ENCODE results near the gene RNF114. TPM values are rescaled to one million over a fixed set of nuclear protein-coding genes. Genes with fewer than 3 reads are reported as not detected.

The RNF114 gene
- total RNA-seq, 6 experiments from 2014 or later, result 51.6 to 61.0 (median 56.1) TPM

- Mint-ChIP-seq H3K27me3 (ENCODE audit: insufficient read depth) (peaks cover 11% of the 10 kb centered on the region), H3K36me3 (ENCODE audit: low read depth) (peaks cover 2% of the 10 kb centered on the region; the same call in 1 of the 2 replicates), H3K27ac (no peak overlapping the region), H3K4me1 (ENCODE audit: low read depth) (peaks cover 26% of the 10 kb centered on the region), H3K4me3 (no peak overlapping the region), H3K9me3 (no peaks in the 10 kb centered on the region)
- TF ChIP-seq CTCF (IDR thresholded peaks at IDR 0.05), result no peak
- no peak for DNase-seq
Measured at GRCh38 chr20:49978685-49979029, 42.5 kb downstream of the RNF114 start.

DNA sequence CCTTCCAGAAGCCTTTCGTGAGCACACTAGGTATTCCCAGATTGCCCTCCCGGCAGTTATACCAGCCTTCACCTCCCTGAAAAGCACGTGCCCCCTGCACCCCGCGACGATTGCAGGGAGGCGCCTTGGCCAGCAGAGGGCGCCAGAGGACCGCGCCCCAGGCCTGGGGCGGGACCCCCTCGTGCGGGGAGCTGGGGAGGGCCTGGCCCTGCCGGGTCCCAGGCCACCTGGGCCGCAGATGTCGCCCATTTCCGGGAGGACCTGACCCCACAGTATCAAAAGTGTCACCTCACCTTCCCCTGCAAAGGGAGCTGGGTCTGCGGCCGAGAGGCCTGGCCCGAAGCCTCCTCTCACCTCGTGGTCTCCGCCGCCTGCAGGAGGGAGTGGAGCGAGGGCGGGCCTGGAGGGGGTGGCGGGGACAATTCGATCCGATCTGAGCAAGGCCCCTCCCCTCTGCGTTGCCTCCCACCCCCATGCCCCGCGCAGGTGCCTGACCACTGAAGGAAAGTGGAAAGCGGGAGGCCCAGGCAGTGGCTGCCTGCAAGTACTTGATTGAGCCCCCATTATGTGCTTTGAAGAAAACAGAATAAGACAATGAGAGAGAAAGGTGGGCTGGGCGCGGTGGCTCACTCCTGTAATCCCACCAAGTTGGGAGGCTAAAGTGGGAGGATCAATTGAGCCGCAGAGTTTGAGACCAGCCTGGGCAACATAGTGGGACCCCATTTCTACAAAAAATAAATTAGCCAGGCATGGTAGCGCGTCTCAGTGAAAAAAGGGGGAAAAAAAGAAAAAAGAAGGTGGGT lies 43.0 kb downstream of the RNF114 start:
- peak; percentile 100 for TF ChIP-seq CTCF (IDR thresholded peaks at IDR 0.05)
- no peak overlapping the region for H3K27ac Mint-ChIP-seq
- no peak for DNase-seq
- no peaks in the 10 kb centered on the region for H3K9me3 Mint-ChIP-seq
- no peak overlapping the region for H3K4me3 Mint-ChIP-seq
- peaks cover 32% of the 10 kb centered on the region for H3K4me1 Mint-ChIP-seq (ENCODE audit: low read depth)
- peaks cover 8% of the 10 kb centered on the region for H3K36me3 Mint-ChIP-seq (ENCODE audit: low read depth)
- H3K27me3 Mint-ChIP-seq (ENCODE audit: insufficient read depth), result peaks cover 14% of the 10 kb centered on the region

DNA sequence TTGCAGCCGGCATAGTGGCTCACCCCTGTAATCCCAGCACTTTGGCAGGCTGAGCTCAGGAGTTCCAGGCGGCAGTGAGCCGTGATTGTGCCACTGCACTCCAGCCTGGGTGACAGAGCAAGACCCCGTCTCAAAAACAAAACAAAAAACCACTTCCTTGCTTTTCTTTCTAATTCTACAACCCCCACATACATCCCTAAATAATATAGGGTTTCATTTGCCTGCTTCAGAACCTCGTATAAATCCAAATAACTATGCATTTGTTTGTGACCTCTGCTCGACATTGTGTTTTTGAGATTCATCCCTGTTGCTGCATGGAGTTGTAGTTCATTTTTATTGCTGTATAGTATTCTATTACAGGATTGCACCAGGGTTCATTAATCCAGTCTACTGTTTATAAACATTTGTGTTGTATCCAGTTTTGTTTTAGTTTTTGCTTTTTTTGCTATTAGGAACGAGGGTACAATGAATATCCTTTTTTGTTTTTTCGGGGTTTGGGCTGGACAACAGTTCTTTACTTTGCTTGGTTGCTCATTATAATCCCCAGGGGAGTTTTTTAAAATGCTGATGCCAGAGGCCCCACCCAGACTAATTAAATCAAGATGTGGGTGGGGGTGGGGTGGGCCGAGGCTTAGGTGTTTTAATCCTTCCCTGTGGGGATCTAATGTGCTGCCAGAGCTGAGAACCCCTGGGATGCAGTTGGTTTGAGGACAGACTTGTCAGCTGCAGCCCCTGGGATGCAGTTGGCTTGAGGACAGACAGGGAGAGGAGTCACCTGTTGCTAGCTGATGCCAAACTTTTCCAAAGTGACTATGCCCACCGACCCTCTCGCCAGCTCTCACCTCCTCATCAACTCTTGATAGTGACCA lies 44.2 kb downstream of the RNF114 start:
- Mint-ChIP-seq H3K4me3 (no peak overlapping the region), H3K4me1 (ENCODE audit: low read depth) (peaks cover 43% of the 10 kb centered on the region), H3K27ac (no peak overlapping the region), H3K9me3 (no peaks in the 10 kb centered on the region), H3K36me3 (ENCODE audit: low read depth) (peaks cover 12% of the 10 kb centered on the region), H3K27me3 (ENCODE audit: insufficient read depth) (peaks cover 14% of the 10 kb centered on the region)
- DNase-seq, result no peak
- no peak for TF ChIP-seq CTCF (IDR thresholded peaks at IDR 0.05)

GRCh38 chr20:49981218-49982071 lies 45.2 kb downstream of the RNF114 start:
- no peaks in the 10 kb centered on the region for H3K9me3 Mint-ChIP-seq
- no peak for DNase-seq
- H3K4me3 Mint-ChIP-seq, result no peak overlapping the region
- peaks cover 14% of the 10 kb centered on the region for H3K27me3 Mint-ChIP-seq (ENCODE audit: insufficient read depth)
- H3K36me3 Mint-ChIP-seq (ENCODE audit: low read depth), result peaks cover 12% of the 10 kb centered on the region
- no peak for TF ChIP-seq CTCF (IDR thresholded peaks at IDR 0.05)
- peaks cover 48% of the 10 kb centered on the region for H3K4me1 Mint-ChIP-seq (ENCODE audit: low read depth)
- H3K27ac Mint-ChIP-seq, result no peak overlapping the region

DNA sequence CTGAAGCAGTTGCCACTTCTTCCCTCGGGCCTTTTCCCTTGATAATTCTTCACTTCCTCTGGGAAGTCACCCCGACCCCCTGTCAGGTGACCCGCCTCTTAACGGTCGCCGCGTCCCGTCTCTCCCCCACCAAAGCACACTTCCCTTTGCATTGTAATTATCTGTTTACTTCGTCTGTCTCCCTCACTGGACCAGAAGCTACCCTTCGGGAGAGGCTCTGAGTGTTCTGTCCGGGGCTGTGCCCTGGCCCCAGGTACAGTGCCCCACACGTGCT lies 45.8 kb downstream of the RNF114 start:
- DNase-seq, result no peak
- H3K36me3 Mint-ChIP-seq (ENCODE audit: low read depth), result peaks cover 12% of the 10 kb centered on the region
- peaks cover 14% of the 10 kb centered on the region for H3K27me3 Mint-ChIP-seq (ENCODE audit: insufficient read depth)
- H3K27ac Mint-ChIP-seq, result peak overlapping the region; percentile 16; the same call in 1 of the 2 replicates
- H3K4me3 Mint-ChIP-seq, result peak overlapping the region; percentile 43
- H3K4me1 Mint-ChIP-seq (ENCODE audit: low read depth), result peaks cover 48% of the 10 kb centered on the region
- H3K9me3 Mint-ChIP-seq, result no peaks in the 10 kb centered on the region
- TF ChIP-seq CTCF (IDR thresholded peaks at IDR 0.05), result no peak

Measured in HFFc6 (cell line).